Mononuclear cell (primary cell): ENCODE data around the gene NUP133. TPM values are rescaled to one million over a fixed set of nuclear protein-coding genes. Genes with fewer than 3 reads are reported as not detected.

Experiments used
- H3K27me3 ChIP-seq: 2 replicates; pipeline ENCODE4 v1.6.0; 2011; ENCODE audit warnings: low read length, control low read depth; ENCODE audit not compliant: insufficient read depth
- H3K4me1 ChIP-seq: 2 replicates; pipeline ENCODE4 v1.5.1; 2011; ENCODE audit warnings: mild to moderate bottlenecking, low read length, control low read depth; ENCODE audit not compliant: insufficient read depth
- H3K4me3 ChIP-seq: 2 replicates; pipeline ENCODE4 v1.5.1; 2011; ENCODE audit warnings: mild to moderate bottlenecking, low read length, moderate library complexity
- H3K9me3 ChIP-seq: 2 replicates; pipeline ENCODE4 v1.5.1; 2011; ENCODE audit warnings: low read depth, mild to moderate bottlenecking, control low read depth, low read length
- total RNA-seq: library from RNA; depleted of rRNA; stranded (reverse); fragments of >200 nt; gene quantifications from one replicate; pipeline ENCODE4 v1.2.3, GENCODE V29; 2012

NUP133 gene
- total RNA-seq, 1 donor: 42.0 TPM

DNA sequence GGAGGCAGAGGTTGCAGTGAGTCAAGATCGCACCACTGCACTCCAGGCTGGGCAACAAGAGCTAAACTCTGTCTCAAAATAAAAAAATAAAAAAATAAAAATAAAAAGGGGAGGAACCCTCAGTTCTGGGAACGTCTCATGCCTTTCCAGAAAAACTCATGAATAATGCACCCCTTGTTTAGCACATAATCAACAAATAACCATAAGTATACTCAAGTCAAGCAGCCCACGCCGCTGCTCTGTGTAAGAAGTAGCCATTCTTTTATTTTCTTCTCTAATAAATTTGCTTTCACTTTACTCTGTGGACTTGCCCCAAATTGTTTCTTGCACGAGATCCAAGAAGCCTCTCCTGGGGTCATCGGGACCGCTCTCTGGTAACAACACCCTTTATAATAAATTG, 59.8 kb downstream of the NUP133 start:
- Histone ChIP-seq H3K27me3 (no peaks in the 10 kb centered on the region), H3K9me3 (no peaks in the 10 kb centered on the region), H3K4me1 (no peaks in the 10 kb centered on the region), H3K4me3 (no peak overlapping the region)

DNA sequence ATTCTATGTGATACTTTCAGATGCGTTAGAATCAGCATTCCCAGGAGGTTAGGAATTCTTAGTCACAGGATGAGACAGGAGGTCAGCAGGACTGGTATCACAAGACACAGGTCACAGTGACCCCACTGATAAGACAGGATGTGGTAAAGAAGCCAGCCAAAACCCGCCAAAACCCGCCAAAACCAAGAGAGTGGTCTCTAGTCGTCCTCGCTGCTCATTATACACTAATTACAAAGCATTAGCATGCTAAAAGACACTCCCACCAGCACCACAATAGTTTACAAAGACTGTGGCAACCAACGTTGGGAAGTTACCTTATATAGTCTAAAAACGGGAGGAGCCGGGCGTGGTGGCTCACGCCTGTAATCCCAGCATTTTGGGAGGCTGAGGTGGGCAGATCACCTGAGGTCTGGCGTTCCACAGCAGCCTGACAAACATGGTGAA, 60.3 kb downstream of the NUP133 start:
- no peaks in the 10 kb centered on the region for H3K9me3 ChIP-seq
- no peaks in the 10 kb centered on the region for H3K27me3 ChIP-seq
- no peak overlapping the region for H3K4me3 ChIP-seq
- H3K4me1 ChIP-seq: no peaks in the 10 kb centered on the region

DNA sequence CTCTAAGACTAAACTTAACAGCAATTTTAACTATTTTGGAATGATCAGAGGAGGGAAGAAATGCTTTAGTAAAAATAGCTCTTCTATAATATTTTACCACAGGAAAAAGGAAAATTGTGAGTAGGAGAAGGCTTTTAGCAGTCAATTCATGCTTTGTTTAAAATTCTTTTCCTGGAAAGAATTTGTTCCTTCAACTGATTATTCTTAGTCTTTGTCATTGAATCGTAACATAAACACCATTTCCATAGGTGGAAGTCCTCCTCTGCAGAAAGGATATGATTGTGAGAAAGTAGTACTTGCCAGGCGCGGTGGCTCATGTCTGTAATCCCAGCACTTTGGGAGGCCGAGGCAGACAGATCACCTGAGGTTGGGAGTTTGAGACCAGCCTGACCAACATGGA, 62.3 kb downstream of the NUP133 start:
- Histone ChIP-seq H3K4me3 (no peak overlapping the region), H3K9me3 (no peaks in the 10 kb centered on the region), H3K4me1 (no peaks in the 10 kb centered on the region), H3K27me3 (no peaks in the 10 kb centered on the region)

DNA sequence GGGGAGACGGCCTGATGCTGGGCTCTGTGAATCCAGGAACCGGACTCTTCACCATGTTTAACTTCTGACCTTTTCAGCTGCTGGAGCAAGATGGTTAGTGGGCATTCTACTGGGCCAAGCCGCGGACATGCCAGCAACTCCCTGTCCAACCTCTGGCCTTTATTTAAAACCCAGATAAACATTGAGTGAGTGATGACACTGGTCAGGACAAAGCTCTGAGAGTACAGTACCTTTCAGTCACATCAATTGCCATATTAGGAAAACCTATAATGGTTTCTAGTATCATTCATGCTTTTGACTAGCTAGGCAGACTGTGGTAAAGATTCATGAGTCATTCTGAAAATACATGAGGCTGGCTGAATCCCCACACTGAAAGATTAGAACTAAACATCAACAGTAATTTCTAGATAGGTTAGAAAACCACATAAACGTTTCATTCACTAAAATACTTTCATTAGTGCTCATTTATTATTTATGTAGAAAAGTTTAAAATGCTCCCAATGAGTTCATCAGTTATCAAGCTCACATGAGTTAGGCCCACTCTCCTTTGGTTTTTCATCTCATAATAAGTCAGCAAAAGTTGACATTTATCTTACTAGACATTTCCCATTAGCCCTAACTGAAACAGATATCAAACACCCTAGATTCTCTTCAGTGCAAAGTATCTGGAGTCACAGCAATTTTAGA, 67.1 kb downstream of the NUP133 start:
- Histone ChIP-seq H3K27me3 (no peaks in the 10 kb centered on the region), H3K4me1 (no peaks in the 10 kb centered on the region), H3K9me3 (no peaks in the 10 kb centered on the region), H3K4me3 (no peak overlapping the region)

DNA sequence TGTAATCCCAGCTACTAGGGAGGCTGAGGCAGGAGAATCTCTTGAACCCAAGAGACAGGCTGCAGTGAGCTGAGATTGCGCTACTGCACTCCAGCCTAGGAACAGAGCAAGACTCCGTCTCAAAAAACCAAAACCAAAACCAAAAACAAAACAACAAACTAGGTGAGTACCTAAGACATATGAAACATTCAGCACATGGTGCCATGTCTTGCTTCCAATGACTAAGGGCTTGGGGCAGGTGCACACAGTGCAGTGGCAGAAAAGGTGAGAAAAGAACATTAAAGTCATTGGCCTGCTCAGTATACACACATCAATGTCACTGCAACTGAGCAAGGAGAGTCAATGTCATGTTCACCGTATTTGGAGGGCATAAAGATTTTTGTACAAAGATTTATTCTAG, 70.1 kb downstream of the NUP133 start:
- Histone ChIP-seq H3K27me3 (peaks cover 25% of the 10 kb centered on the region), H3K4me3 (no peak overlapping the region), H3K9me3 (no peaks in the 10 kb centered on the region), H3K4me1 (no peaks in the 10 kb centered on the region)

DNA sequence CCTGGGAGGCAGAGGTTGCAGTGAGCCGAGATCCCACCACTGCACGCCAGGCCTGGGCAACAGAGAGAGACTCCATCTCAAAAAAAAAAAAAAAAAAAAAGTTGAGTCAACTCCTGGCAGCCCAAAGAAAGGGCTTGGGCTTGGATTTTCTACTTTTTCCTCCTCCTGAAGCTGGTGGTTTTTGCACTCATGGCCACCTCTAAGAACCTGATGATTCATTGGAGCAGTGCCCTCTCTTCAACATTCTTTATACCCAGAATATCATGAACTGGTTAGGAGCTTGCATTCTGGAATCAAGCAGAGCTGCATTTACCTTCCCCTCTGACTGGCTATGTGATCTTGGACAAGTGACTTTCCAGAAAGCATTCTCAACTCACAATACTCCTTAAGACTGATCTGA, 70.7 kb downstream of the NUP133 start:
- H3K27me3 ChIP-seq: peaks cover 30% of the 10 kb centered on the region
- H3K4me3 ChIP-seq: no peak overlapping the region

DNA sequence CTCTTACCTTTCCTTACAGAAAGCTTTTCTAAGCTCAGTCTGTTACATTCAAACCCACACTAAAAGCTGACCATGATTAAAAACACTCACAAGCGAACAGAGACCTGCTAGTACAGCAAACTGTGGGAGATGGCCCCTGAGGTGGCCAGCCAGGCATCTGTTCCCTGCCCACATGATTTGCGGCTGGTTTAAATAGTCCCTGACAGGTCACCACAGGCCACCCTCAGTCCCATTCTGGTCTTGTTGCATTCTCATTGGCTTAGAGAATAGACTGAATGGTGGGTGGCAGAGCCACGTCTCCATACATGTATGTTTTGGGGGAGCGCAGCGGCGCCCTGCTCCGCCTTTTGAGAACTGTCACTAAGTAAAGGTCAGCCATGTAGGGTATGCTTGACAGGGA, 71.9 kb downstream of the NUP133 start:
- Histone ChIP-seq H3K4me3 (no peak overlapping the region), H3K4me1 (peaks cover 4% of the 10 kb centered on the region), H3K9me3 (no peaks in the 10 kb centered on the region), H3K27me3 (peaks cover 38% of the 10 kb centered on the region)

More for the DNA sequence above, 70.7 kb downstream of the NUP133 start:
- no peaks in the 10 kb centered on the region for H3K4me1 ChIP-seq
- no peaks in the 10 kb centered on the region for H3K9me3 ChIP-seq

DNA sequence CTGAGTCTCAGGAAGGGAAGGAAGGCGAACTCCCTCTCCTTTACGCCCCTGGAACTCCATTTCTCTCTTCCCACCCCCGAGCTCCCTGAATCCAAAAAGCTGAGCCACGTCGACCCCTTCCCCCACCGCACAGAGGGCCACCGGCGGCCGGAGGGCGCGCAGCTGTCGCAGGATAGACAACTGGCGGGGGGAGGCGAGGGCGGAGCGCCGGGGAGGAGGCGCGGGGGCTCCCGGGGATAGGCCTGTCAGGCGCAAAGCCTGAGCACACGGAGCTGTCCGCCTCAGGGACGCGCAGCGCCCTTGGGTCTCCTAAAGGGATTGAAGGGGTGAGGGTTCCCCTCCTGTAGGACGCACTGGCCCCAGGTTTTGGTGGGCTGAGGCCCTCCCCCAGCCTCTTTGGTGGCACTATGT, 73.5 kb downstream of the NUP133 start:
- peaks cover 53% of the 10 kb centered on the region for H3K27me3 ChIP-seq
- no peaks in the 10 kb centered on the region for H3K9me3 ChIP-seq
- H3K4me1 ChIP-seq: peaks cover 10% of the 10 kb centered on the region
- no peak overlapping the region for H3K4me3 ChIP-seq

DNA sequence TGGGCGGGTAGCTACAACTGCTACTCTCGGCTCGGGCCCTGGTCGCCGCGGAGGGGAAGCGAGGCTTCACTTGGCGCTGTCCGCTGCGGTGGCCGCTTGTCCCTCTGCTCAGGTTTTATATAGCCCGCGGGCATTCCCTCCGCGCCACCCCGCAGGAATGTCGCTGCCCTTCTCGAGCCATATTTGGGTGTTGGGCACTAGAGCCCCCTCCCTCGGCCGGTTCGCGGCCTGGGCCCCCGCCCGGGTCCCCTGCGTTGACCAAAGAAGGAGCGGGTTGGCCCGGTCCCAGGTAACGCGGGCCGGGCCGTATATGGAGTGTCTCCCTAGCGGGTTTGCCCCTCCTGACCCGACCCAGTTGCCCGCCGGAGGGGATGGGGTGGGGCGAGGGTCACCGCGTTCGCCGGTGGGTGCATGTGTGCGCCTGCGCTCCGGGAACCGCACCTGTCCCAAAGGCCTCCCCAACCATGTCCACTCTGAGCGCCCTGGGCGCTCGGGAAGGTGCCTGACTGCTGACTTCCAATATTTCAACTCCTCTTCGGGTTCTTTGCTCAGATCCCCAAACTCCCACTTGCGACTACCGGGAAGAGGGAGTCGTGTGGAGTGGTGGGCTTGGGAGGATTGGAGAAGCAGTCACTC, 74.0 kb downstream of the NUP133 start, which contains the start of gene ACTA1:
Gene ACTA1 (minus strand): TSS at position 90 of the 636 bp plus-strand sequence. CDS start 979 bp downstream, outside the sequence.
- Histone ChIP-seq H3K4me3 (no peak within 1 kb of the TSS), H3K4me1 (peaks cover 10% of the 10 kb centered on the region), H3K9me3 (no peaks in the 10 kb centered on the region), H3K27me3 (peaks cover 58% of the 10 kb centered on the region)

DNA sequence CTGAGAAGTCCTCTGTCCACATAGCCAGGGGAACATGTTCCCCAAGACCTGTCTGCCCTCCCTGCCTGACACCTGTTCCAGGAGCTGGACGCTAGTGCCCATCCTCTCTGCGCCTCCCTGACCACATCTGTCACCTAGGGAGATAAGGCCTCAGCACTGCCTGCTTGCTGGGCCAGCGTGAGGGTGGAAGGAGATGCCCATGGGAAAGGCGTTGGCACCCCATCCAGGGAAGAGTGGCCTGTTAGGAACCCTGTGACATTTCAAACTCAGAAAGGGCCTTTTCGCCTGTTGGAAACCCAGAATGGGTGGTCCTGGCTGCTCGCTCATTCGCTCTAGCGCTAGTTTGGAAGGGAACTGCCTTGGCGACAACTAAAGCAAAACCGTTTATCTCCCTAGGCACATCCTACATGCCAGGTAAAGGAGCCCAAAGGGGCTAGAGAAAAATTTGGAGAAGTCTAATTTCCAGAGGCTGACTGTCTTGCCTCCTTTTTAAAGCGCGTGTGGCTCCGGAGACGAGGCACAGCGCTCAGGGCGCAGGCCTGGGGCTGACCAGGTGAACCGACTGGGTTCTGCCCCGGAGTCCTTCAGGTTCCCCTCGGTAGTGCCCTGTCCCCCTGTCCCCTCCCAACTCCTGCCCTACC, 74.7 kb downstream of the NUP133 start:
- Histone ChIP-seq H3K4me1 (peaks cover 10% of the 10 kb centered on the region), H3K4me3 (no peak overlapping the region), H3K9me3 (no peaks in the 10 kb centered on the region), H3K27me3 (peaks cover 62% of the 10 kb centered on the region)

DNA sequence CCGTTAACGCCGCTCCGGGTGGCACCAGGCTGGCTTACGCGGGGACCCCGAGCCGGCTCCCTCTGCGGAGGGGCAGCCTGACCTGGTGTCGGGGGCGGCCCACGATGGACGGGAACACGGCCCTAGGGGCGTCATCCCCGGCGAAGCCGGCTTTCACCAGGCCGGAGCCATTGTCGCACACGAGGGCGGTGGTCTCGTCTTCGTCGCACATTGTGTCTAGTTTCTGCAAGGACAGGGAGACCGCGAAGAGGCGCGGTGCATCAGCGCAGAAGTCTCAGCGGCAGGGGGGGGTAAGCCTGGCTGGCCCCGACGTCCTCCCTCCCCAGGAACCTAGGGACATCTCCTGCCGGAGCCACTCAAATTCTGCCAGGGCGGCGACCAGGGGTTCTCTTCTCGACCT, 75.2 kb downstream of the NUP133 start:
- H3K4me1 ChIP-seq: peaks cover 10% of the 10 kb centered on the region
- peaks cover 67% of the 10 kb centered on the region for H3K27me3 ChIP-seq
- H3K9me3 ChIP-seq: no peaks in the 10 kb centered on the region
- H3K4me3 ChIP-seq: no peak overlapping the region

DNA sequence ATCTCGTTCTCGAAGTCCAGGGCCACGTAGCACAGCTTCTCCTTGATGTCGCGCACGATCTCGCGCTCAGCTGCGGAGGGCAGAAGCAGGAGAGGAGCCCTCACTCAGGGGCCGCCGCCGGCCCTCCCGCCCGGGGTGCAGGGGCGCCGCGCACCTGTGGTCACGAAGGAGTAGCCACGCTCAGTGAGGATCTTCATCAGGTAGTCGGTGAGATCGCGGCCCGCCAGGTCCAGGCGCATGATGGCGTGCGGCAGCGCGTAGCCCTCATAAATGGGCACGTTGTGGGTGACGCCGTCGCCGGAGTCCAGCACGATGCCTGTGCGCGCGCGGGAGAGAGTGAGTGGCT, 76.1 kb downstream of the NUP133 start:
- H3K4me3 ChIP-seq: no peak overlapping the region
- H3K4me1 ChIP-seq: peaks cover 10% of the 10 kb centered on the region
- H3K27me3 ChIP-seq: peaks cover 72% of the 10 kb centered on the region
- no peaks in the 10 kb centered on the region for H3K9me3 ChIP-seq

DNA sequence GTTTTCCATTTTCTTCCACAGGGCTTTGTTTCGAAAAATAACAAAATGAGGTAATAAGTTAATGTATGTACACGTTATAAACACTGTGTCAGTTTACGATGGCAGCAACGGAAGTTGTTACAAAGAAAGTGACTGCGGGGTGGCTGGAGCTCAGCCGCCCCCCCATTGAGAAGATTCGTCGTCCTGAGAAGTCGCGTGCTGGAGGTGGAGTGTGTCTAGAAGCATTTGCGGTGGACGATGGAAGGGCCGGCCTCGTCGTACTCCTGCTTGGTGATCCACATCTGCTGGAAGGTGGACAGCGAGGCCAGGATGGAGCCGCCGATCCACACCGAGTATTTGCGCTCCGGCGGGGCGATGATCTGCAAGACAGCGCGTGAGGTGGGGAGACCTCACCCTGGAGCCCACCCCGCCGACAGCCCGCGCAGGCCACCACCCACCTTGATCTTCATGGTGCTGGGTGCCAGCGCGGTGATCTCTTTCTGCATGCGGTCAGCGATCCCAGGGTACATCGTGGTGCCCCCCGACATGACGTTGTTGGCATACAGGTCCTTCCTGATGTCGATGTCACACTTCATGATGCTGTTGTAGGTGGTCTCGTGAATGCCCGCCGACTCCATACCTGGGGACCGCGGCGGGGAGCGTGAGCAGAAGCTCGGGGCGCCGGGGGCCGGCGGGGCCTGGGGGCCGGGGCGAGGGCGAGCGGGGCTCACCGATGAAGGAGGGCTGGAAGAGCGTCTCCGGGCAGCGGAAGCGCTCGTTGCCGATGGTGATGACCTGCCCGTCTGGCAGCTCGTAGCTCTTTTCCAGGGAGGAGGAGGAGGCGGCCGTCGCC, 76.6 kb downstream of the NUP133 start:
- H3K4me3 ChIP-seq: no peak overlapping the region
- H3K9me3 ChIP-seq: no peaks in the 10 kb centered on the region
- peaks cover 78% of the 10 kb centered on the region for H3K27me3 ChIP-seq
- peaks cover 10% of the 10 kb centered on the region for H3K4me1 ChIP-seq

DNA sequence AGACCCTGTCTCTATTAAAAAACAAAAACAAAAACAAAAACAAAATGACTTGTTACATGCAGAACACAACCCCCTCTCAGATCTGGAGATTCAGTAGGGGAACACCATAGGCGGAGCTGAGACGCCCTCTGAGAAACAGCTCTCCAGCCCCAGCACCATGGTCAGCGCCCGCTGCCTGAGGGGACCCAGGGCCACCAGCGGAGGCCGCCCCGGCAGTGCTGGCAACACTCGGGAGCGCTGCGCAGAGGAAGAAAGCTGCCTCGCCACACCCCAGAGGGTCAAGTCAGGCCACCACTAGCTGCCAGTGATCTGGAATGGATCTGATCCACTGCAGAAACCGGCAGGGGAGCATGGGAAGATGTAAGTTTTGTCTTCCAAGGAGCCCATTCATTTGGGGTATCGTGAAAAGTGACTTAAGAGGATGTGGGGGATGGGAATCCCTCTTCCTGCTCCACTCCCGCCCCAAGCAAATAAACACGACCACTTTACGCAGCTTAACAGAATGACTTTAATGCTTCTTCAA, 77.3 kb downstream of the NUP133 start:
- Histone ChIP-seq H3K4me3 (no peak overlapping the region), H3K27me3 (peaks cover 83% of the 10 kb centered on the region), H3K4me1 (peaks cover 10% of the 10 kb centered on the region), H3K9me3 (no peaks in the 10 kb centered on the region)

DNA sequence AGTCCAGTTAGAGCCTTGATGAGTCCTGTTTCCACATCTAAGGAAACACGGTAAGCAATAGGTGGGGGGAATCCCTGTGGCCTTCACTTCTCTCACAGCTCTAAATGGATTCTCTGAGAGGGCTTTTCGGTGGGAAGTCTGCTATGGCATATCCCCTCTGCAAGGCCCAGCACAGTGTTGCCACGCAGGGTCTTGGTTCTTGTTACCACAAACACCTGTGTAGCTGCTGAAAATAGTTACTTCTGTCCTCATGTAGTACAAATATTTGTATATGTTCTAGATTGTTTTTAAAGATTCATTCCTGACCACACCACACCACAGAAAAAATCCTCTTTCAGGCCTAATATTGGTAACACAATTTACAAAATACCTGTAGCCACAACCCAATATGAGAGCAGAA, 79.9 kb downstream of the NUP133 start:
- no peaks in the 10 kb centered on the region for H3K9me3 ChIP-seq
- peaks cover 10% of the 10 kb centered on the region for H3K4me1 ChIP-seq
- peaks cover 71% of the 10 kb centered on the region for H3K27me3 ChIP-seq
- no peak overlapping the region for H3K4me3 ChIP-seq
